Globus pallidus (tissue), 1 donor: ENCODE results near the gene PEAK3.

Source experiments
- DNase-seq: peaks from one replicate; pipeline ENCODE4 v3.0.0-alpha.2; 2015; ENCODE audit warnings: low spot score

The PEAK3 gene

GRCh38 chr19:2282062-2282861, at the start of gene PEAK3:
PEAK3 (minus strand) TSS chr19:2282175; CDS start chr19:2280931, 1,244 bp downstream.
- DNase-seq = no peak

GRCh38 chr19:2330632-2331284, 48.8 kb upstream of the PEAK3 start:
- DNase-seq = no peak

- DNase-seq = no peak
These were observed 48.3 kb upstream of the PEAK3 start for GRCh38 chr19:2330255-2330631.

- DNase-seq = no peak
These were observed 47.5 kb upstream of the PEAK3 start for GRCh38 chr19:2329501-2329916.

GRCh38 chr19:2329149-2329478, 47.1 kb upstream of the PEAK3 start:
- no peak for DNase-seq

GRCh38 chr19:2328401-2329148, 46.6 kb upstream of the PEAK3 start, which contains the start of the genes LSM7 and SPPL2B:
LSM7 (minus strand) TSS chr19:2328586; CDS start chr19:2328566, 20 bp downstream.
SPPL2B (plus strand) TSS chr19:2328684; CDS start chr19:2328710, 26 bp downstream.
- DNase-seq = peak; percentile 85

- peak; percentile 37 for DNase-seq
These were observed 45.9 kb upstream of the PEAK3 start for GRCh38 chr19:2327773-2328400.

- DNase-seq = no peak
These were observed 44.9 kb upstream of the PEAK3 start for GRCh38 chr19:2326699-2327360.

- no peak for DNase-seq
These were observed 43.5 kb upstream of the PEAK3 start for GRCh38 chr19:2325281-2326046.

- DNase-seq = no peak
These were observed 42.4 kb upstream of the PEAK3 start for GRCh38 chr19:2324220-2324948.

GRCh38 chr19:2323707-2324106, 41.7 kb upstream of the PEAK3 start:
- no peak for DNase-seq

- DNase-seq = no peak
These were observed 39.7 kb upstream of the PEAK3 start for GRCh38 chr19:2321565-2322283.

GRCh38 chr19:2320939-2321338, 39.0 kb upstream of the PEAK3 start:
- no peak for DNase-seq

- no peak for DNase-seq
These were observed 38.1 kb upstream of the PEAK3 start for GRCh38 chr19:2320049-2320448.

GRCh38 chr19:2319551-2319950, 37.6 kb upstream of the PEAK3 start:
- no peak for DNase-seq

- no peak for DNase-seq
These were observed 36.9 kb upstream of the PEAK3 start for GRCh38 chr19:2318923-2319322.

- no peak for DNase-seq
These were observed 35.8 kb upstream of the PEAK3 start for GRCh38 chr19:2317756-2318155.

GRCh38 chr19:2317300-2317699, 35.3 kb upstream of the PEAK3 start:
- no peak for DNase-seq

- peak; percentile 73 for DNase-seq
These were observed 33.9 kb upstream of the PEAK3 start for GRCh38 chr19:2315818-2316353.
